ENCODE results near the gene ITGB5. TPM values are rescaled to one million over a fixed set of nuclear protein-coding genes. Genes with fewer than 3 reads are reported as not detected.
"Not testable (repeated sequence)": the region's sequence is repeated elsewhere in the genome, so short reads cannot be mapped to it uniquely, and the experiment has no call there.

Gene ITGB5
- total RNA-seq, 1 experiment from 2014 or later = 225 TPM

GRCh38 chr3:124752051-124752450 is 135.1 kb downstream of the ITGB5 start:
- no peaks in the 10 kb centered on the region for H3K27me3 Mint-ChIP-seq (ENCODE audit: unreplicated experiment)
- no peaks in the 10 kb centered on the region for H3K9me3 Mint-ChIP-seq (ENCODE audit: low read depth, unreplicated experiment)
- TF ChIP-seq CTCF (IDR thresholded peaks at IDR 0.05; ENCODE audit: unreplicated experiment) = no peak
- H3K4me3 Mint-ChIP-seq (ENCODE audit: low read depth, unreplicated experiment) = no peak overlapping the region
- peaks cover 7% of the 10 kb centered on the region for H3K4me1 Mint-ChIP-seq (ENCODE audit: low read depth, unreplicated experiment)
- no peak for DNase-seq
- H3K36me3 Mint-ChIP-seq (ENCODE audit: insufficient read depth, unreplicated experiment) = peaks cover 23% of the 10 kb centered on the region
- H3K27ac Mint-ChIP-seq (ENCODE audit: unreplicated experiment) = no peak overlapping the region
- CTCF ChIA-PET = no interaction called here
- BruUV-seq (replicated peaks) = no TSS peak
- intact Hi-C loops (cut with micrococcal nuclease; ENCODE audit: unreplicated experiment) = no loop called here

GRCh38 chr3:124751501-124751900 is 135.7 kb downstream of the ITGB5 start:
- H3K4me1 Mint-ChIP-seq (ENCODE audit: low read depth, unreplicated experiment) = peaks cover 7% of the 10 kb centered on the region
- H3K27ac Mint-ChIP-seq (ENCODE audit: unreplicated experiment) = no peak overlapping the region
- H3K4me3 Mint-ChIP-seq (ENCODE audit: low read depth, unreplicated experiment) = no peak overlapping the region
- no TSS peak for BruUV-seq (replicated peaks)
- H3K9me3 Mint-ChIP-seq (ENCODE audit: low read depth, unreplicated experiment) = no peaks in the 10 kb centered on the region
- H3K27me3 Mint-ChIP-seq (ENCODE audit: unreplicated experiment) = no peaks in the 10 kb centered on the region
- TF ChIP-seq CTCF (IDR thresholded peaks at IDR 0.05; ENCODE audit: unreplicated experiment) = no peak
- CTCF ChIA-PET = no interaction called here
- peaks cover 23% of the 10 kb centered on the region for H3K36me3 Mint-ChIP-seq (ENCODE audit: insufficient read depth, unreplicated experiment)
- DNase-seq = no peak
- intact Hi-C loops (cut with micrococcal nuclease; ENCODE audit: unreplicated experiment) = no loop called here

- H3K4me3 Mint-ChIP-seq (ENCODE audit: low read depth, unreplicated experiment); H3K4me1 Mint-ChIP-seq (ENCODE audit: low read depth, unreplicated experiment); H3K27me3 Mint-ChIP-seq (ENCODE audit: unreplicated experiment); H3K9me3 Mint-ChIP-seq (ENCODE audit: low read depth, unreplicated experiment); BruUV-seq (replicated peaks); H3K27ac Mint-ChIP-seq (ENCODE audit: unreplicated experiment); CTCF ChIA-PET; DNase-seq; intact Hi-C loops (cut with micrococcal nuclease; ENCODE audit: unreplicated experiment): not testable (repeated sequence)
- peaks cover 33% of the 10 kb centered on the region for H3K36me3 Mint-ChIP-seq (ENCODE audit: insufficient read depth, unreplicated experiment)
These were observed 137.3 kb downstream of the ITGB5 start for GRCh38 chr3:124749877-124750276.

GRCh38 chr3:124748560-124749198 is 138.5 kb downstream of the ITGB5 start:
- H3K27me3 Mint-ChIP-seq (ENCODE audit: unreplicated experiment) = no peaks in the 10 kb centered on the region
- peaks cover 35% of the 10 kb centered on the region for H3K36me3 Mint-ChIP-seq (ENCODE audit: insufficient read depth, unreplicated experiment)
- H3K9me3 Mint-ChIP-seq (ENCODE audit: low read depth, unreplicated experiment) = no peaks in the 10 kb centered on the region
- H3K4me1 Mint-ChIP-seq (ENCODE audit: low read depth, unreplicated experiment) = peaks cover 7% of the 10 kb centered on the region
- no peak for TF ChIP-seq CTCF (IDR thresholded peaks at IDR 0.05; ENCODE audit: unreplicated experiment)
- no TSS peak for BruUV-seq (replicated peaks)
- intact Hi-C loops (cut with micrococcal nuclease; ENCODE audit: unreplicated experiment) = no loop called here
- H3K27ac Mint-ChIP-seq (ENCODE audit: unreplicated experiment) = peak overlapping the region; percentile 46
- CTCF ChIA-PET = no interaction called here
- no peak for DNase-seq
- no peak overlapping the region for H3K4me3 Mint-ChIP-seq (ENCODE audit: low read depth, unreplicated experiment)

Measured in Calu3 (cell line).